HPDE6-E6E7 (cell line): ENCODE data around the gene MTOR.
"Not testable (repeated sequence)": the region's sequence is repeated elsewhere in the genome, so short reads cannot be mapped to it uniquely, and the experiment has no call there.

Experiments
- DNase-seq: peaks from one replicate; pipeline ENCODE4 v3.0.0; 2011; ENCODE audit warnings: missing footprints; ENCODE audit errors: extremely low spot score

Gene MTOR

GRCh38 chr1:11280719-11281376, 18.5 kb upstream of the MTOR start:
- DNase-seq, result no peak

DNA sequence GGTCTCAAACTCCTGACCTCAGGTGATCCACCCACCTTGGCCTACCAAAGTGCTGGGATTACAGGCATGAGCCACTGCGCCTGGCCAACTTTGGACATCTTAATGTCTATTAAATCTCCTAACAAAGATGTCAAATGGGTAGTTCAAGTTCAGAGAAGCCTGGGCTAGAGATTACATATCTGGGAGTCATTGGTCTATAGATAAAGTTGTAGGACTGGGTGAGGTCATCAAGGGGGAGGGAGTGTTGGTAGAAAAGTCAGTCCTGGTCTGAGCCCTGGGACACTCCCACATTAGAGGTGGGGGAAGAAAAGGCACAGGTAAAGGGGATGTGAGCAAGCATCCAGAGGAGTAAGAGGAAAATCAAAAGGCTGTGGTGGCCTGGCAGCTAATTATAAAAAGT, 17.3 kb upstream of the MTOR start:
- DNase-seq, result no peak

- no peak for DNase-seq
Observed at GRCh38 chr1:11279152-11279551, 16.8 kb upstream of the MTOR start.

DNA sequence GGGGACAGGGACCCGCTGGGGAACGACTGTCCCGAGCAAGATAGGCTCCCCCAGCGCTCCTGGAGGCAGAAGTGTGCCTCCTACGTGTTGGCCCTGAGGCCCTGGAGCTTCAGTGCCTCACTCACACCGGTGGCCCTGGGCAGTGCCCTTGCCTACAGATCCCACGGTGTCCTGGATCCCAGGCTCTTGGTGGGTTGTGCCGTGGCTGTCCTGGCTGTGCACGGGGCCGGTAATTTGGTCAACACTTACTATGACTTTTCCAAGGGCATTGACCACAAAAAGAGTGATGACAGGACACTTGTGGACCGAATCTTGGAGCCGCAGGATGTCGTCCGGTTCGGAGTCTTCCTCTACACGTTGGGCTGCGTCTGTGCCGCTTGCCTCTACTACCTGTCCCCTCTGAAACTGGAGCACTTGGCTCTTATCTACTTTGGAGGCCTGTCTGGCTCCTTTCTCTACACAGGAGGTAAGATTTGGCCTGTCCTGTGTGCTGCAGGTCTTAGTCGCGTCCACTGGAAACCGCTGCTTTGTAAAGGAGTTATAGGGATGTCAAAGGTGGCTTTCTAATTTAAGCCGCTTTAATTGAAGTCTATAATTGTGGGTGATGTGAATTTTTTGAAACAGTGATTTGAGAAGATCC, 11.4 kb upstream of the MTOR start:
- no peak for DNase-seq

DNA sequence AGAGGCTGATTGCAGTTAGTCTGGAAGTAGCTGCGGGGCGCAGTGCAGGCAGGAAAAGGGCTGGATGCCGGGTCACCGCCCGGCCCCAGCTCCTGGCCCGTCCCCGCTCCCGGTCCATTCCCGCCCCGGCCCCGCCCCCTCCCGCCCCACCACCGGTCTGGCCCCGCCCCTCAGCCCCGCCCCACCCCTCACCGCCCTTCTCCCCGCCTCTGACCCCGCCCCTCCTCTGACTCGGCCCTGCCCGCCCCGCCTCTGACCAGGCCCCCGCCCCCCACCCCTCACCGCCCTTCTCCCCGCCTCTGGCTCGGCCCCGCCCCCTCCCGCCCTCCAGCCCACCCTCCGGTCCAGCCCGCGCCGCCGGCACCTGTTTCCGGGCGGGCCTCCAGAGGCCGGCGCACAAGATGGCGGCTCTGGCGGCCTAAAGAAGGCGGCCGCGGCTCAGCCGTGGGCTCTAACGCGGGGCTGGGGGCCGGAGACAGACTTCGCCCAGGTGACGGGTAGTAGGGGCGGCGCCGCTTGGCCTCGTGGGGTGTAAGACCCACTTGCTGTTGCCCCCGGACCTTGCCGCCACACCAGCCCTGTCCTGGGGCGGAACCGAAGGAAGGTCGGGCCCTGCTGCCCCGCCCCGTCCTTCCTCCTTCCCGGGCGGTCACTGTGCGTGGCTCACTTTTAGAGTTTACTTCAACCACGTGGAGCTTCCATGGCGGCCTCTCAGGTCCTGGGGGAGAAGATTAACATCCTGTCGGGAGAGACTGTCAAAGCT, 10.7 kb upstream of the MTOR start, which contains the start of gene UBIAD1:
UBIAD1 (plus strand) TSS at position 367 of the 763 bp plus-strand sequence; CDS start at position 701, 334 bp downstream.
- DNase-seq, result peak; percentile 80

DNA sequence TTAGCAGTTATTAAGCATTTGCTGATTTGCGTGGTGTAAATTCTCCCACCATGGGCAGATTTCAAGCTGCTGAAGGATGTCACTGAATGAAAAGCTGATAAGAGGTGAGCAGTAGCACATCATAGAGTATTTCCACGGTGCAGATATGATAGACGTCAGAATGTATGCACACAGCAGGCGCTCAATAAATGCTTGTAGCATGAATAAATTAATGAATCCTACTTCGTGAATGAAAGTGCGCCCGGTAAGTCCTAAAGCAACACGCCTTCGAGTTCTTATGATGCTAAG, 10.1 kb upstream of the MTOR start:
- no peak for DNase-seq

DNA sequence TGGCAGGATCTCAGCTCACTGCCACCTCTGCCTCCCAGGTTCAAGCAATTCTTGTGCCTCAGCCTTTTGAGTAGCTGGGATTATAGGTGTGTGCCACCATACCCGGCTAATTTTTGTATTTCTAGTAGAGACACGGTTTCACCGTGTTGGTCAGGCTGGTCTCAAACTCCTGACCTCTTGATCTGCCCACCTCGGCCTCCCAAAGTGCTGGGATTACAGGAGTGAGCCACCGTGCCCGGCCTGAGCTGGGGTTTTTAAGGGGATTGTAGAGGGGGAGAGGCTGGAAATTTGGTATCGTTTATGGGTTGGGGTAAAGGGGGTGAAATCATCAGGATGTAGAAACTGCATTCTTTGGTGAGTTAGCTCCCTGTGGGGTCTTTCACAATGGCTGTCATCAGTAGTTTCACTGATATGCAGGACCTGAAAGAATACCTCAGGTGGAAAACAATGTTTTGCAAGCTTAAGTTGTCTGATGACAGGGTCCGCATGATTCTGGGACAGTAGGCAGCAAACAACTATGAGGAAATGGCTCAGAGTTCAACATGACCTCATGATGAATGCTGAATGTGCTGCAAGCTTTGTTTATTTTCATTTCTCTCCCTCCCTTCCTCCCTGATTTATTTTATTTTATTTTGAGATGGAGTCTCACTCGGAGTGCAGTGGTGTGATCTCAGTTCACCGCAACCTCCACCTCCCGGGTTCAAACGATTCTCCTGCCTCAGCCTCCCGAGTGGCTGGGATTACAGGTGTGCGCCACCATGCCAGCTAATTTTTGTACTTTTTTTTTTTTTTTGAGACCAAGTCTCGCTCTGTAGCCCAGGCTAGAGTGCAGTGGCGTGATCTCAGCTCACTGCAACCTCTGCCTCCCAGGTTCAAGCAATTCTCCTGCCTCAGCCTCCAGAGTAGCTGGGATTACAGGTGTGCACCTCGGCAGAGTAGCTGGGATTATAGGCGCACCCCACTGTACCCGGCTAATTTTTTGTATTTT, 5.3 kb upstream of the MTOR start:
- not testable (repeated sequence) for DNase-seq

DNA sequence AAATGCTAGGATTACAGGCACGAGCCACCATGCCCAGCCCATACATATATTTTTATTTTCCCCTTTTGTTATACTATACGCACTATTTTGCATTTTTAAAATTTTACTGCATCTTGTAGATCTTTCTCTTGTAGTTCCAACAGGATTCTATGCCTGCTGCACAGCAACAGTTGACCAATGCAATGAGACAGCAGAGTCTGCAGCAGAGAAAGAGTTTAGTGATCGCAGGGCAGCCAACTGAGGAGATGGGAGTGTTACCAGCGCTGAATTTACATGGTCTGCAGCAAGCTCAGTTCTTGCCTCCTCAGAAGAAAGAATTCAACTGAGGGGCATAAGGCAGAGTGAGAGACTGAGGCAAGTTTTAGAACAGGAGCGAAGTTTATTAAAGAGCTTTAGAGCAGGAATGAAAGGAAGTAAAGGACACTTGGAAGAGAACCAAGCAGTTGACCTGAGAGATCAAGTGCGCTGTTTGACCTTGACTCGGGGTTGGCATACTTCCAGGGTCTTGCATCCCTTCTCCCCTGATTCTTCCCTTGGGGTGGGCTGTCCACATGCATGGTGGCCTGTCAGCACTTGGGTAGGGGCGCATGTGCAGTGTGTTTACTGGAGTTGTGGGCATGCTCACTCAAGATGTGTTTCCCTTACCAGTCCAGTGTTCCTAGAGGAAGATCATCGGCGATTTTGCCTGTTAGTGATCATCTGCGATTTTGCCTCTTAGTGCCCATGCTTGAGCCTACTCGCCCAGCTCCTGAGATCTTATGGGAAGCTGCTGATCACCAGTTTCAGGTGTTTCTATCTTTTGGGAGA, 4.1 kb upstream of the MTOR start:
- no peak for DNase-seq

DNA sequence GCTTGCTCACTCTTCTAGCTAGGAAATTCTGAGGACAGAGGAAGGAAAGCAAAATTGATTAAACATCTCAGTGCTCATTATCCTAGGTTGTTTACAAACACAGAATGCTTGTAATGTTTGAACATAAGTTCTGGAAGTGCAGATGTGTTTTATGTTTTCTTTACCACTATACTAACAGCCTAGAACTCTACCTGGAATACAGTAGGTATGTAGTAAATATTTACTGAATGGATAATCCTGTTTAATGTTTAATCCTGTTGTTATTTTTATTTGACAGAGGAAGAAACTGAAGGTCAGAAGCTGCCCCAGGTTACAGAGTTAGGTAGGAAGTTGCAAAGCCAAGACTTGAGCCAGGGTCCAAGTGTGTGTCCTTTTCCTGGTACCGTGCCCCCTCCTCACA, 6.1 kb downstream of the MTOR start:
- no peak for DNase-seq

DNA sequence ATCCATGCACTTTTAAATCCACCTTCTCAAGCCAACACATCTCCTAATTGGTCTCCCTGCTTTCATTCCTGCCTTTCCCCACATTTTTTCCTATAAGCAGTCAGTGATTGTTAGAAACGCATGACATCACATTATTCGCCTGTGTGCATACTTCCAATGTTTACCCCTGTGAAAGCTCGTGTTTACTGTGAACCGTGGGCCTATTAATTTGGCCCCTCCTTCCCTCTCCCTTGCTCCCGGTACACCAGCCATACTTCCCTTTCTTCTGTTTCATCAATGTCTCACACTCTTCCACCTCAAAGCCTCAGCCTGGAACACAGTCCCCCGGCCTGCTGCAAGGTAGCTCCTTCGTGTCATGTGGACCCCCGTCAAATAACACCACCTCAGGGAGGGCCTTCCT, 9.1 kb downstream of the MTOR start:
- no peak for DNase-seq

- DNase-seq, result no peak
Observed at GRCh38 chr1:11252538-11252937, 9.8 kb downstream of the MTOR start.

DNA sequence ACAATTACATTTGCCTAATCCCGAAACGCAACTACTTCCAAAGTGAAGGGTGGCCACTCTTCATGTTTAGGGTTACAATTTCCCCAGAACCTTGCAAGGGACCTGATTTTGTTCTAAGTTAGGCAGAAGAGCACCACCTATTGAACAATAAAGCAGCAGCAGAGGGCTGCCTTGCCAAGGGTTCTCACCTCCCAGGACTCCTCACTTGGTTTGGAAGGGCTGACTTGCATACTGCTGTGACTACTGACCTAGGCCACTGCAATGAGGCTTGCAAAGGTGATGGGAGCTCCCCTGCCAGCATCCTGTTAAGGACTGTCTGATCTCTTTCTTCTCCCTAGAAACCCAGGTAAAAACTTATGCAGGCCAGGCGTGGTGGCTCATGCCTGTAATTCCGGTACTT, 14.2 kb downstream of the MTOR start:
- DNase-seq, result no peak

GRCh38 chr1:11245904-11246719, 16.2 kb downstream of the MTOR start:
- no peak for DNase-seq

DNA sequence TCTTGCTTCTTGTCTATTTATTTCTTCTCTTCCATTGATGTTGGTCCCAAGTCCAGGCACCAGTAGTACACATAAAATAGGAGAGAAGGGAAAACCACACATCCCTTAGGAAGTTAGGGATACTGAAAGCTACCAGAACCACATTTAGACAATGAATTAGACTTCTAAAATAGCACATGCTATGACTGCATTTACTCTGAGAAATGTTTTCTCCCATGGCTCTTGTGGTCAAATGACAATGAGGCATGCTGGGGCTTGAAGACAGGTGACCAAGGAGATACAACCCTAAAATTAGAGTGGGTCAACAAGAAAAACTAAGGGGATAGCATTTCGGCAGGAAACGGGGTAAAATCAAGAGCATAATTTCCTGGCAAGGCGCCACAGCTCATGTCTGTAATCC, 17.1 kb downstream of the MTOR start:
- DNase-seq, result no peak

DNA sequence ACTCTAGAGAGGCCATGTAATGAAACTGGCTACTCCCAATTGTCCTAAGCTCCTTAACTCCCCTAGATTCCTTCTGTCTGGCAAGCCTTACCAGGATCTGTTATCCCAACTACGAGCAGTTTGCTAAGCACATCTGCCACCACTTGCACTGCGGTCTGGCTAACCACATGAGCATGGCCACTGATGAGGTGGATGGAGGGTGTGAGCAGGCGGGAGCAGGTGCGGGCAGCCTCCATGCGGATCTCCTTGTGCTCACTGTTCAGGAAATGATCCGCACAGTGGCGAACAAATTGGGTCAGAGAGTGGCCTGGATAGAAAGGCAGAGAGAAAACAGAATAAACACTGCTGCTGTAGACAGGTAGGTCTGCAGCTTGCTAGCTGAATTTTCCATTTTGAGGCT, 24.0 kb downstream of the MTOR start:
- no peak for DNase-seq

GRCh38 chr1:11237356-11237755, 25.0 kb downstream of the MTOR start:
- no peak for DNase-seq

DNA sequence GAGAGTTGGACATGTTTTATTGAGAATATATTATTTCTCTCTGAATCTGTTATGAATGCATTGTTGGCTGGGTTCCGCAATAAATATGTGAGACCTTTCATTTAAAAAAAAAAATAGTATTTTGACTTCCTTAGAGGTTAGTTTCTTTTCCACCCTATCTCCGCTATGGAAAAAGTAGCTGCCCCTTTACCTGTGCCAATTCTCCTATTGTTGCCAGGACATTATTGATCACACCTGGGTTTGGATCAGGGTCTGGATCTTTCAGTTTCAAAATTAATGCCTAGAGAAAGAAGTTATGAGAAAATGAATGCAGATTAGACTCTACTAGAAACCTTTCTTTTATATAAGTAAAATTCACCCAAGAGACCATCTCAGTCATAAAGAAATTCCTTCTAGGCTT, 29.1 kb downstream of the MTOR start:
- no peak for DNase-seq

GRCh38 chr1:11229203-11229602, 33.1 kb downstream of the MTOR start:
- no peak for DNase-seq

- no peak for DNase-seq
Observed at GRCh38 chr1:11227106-11228077, 35.0 kb downstream of the MTOR start.
